GM21526 (cell line): ENCODE results near the gene SLC39A3.

ENCODE experiments used
- ATAC-seq: cut with Tn5 transposase; IDR thresholded peaks from one replicate; pipeline ENCODE4 v1.9.1; 2021; ENCODE audit warnings: moderate library complexity; ENCODE audit not compliant: unreplicated experiment, low FRiP score

Gene SLC39A3

GRCh38 chr19:2711172-2711874 lies 28.5 kb downstream of the SLC39A3 start:
- no peak for ATAC-seq

DNA sequence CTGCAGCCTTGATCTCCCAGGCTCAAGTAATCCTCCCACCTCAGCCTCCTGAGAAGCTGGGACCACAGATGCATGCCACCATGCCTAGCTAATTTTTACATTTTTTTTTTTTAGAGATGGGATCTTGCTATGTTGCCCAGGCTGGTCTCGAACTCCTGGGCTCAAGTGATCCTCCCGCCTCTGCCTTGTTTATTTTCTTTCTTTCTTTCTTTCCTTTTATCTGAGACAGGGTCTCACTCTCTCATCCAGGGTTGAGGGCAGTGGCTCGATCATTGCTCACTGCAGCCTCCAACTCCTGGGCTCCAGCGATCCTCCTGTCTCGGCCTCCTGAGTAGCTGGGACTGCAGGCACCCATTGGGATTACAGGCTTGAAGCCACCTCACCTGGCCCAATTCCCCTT lies 33.6 kb downstream of the SLC39A3 start:
- ATAC-seq = no peak

DNA sequence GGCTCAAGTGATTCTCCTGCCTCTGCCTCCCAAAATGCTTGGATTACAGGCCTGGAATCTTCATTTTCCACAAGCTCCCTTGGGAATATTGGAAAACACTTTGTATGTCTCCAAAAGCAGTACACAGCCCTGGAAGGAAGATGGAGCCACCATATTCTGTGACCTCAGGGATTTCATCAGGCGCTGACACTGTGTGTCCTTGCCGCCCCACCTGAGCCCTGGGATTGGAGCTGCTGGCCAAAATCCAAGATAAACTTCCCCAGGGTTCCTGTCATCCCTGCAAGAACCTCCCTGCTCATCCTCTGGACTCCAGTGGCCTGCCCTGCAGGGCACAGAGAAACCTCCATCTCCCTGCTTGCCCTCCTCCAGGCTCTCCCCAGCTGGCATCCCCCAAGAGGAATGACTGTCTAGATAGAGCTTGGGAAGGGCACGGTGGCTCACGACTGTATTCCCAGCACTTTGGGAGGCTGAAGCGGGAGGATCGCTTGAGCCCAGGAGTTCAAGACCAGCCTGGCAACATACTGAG lies 36.1 kb downstream of the SLC39A3 start:
- ATAC-seq = no peak

DNA sequence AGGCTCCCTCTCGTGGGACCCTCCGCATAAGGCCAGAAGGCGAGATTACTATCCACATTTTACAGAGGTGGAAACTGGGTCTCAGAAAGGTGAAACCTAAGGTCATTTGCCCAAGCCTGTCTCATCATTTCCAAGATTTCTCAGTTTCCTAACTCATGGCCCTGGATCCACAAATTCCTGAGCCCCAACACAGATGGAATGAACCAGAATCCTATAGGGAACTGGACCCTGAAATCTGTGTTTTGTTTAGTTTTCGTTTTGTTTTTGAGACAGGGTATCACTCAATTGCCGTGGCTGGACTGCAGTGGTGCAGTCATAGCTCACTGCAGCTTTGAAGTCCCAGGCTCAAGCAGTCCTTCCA lies 36.8 kb downstream of the SLC39A3 start:
- no peak for ATAC-seq

DNA sequence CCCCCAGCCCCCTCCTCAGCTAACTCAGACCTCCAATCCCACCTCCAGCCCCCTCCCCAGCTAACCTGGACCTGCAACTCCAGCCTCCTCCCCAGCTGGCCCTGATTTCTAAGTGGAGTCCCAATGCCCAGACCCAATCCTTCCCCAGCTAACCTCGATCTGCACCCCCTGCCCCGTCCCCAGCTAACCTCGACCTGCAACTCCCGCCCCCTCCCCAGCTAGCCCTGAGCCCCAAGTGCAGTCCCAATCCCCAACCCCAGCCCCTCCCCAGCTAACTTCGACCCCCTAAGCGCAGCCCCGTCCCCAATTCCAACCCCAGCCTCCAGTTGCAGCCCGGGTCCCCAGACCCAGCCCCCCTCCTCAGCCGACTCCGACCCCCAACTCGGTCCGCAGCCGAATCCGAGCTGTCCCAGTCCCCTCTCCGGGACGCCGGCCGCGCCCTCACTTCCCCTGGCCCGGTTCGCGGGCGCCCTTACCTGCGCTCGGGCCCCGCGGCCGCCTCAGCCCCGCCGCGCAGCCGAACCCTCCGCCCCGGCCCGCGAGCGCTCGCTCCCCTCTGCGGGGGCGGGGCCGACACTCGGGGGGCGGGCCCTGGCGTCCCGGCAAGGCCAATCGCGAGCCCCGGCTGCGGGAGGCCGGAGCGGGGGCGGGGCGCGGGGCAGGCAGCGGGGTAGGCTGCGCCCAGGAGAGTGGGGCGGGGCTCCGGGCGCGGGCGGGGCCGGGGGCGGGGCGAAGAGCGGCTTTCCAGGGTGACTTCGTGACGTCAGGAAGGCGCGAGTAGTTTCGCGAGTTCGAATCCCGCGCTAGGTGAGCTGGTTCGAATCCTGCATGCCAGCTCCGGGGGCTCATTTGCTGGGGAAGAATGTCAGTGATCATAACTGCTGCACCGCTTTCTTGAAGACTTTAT lies 37.4 kb downstream of the SLC39A3 start, which contains the start of gene GNG7:
GNG7 (minus strand) TSS at position 525 of the 907 bp plus-strand sequence. CDS start 182,006 bp downstream, outside the sequence.
- peak; percentile 62 for ATAC-seq

DNA sequence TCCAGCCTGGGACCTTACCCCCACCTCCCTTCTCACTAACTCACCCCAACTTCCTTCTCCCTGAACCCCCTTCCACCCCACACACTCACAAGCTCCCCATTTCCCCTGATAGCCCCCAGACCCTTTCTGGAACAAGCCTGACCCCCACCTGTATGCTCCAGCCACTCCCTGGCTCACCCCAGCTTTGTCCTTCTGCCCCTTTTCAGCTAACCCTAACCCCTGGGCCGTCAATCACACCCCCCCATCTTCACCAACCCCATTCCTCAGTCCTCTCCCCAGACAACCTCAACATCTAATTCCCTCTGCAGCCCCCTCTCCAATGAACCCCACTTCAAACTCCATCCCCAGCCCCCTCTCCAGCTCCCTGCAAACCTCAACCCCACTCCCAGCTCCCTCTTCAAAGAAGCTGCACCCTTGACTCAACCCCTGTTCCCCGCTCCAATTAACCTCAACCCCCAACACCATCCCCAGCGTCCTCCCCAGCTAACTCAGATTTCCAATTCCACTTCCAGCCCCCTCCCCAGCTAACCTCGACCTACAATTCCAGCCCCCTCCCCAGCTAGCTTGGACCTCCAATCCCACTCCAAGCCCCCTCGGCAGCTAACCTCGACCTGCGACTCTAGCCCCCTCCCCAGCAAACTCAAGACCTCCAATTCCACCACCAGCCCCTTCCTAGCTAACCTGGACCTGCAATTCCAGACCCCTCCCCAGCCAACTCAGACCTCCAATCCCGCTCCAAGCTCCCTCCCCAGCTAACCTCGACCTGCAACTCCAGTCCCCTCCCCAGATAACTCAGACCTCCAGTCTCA lies 38.3 kb downstream of the SLC39A3 start:
- ATAC-seq = no peak

GRCh38 chr19:2700660-2701360 lies 39.0 kb downstream of the SLC39A3 start:
- ATAC-seq = no peak

DNA sequence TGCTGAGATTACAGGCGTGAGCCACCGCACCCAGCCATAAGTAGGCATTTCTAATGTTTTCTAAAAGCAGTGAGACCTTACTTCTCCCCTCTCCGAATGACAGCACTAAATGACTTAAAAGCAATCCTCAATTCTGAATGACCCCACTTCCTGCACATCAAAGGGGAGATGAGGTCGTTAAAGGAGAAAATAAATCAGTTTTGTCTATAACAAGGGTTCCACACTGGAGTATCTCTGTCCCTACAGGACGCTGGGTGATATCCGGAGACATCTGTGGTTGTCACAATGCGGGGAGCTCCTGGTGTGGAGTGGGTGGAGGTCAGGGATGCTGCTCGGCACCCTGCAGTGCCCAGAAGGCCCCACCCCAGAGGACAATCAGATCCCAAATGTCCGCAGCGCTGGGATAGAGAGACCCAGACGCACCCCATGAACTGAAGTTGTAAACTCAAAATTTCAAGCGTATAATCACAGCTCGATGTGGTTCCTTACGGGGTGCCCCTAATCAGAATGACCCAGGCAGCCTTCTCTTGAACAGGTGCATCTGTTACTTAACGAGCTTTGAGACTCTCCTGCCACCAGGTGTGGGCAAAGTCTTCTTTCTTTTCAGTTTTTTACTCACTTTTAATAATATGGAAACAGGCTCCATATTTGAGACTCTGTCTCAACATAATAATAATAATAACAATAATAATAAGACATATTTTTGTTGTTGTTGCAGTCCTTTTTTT lies 40.2 kb downstream of the SLC39A3 start:
- no peak for ATAC-seq

GRCh38 chr19:2694196-2694595 lies 45.6 kb downstream of the SLC39A3 start:
- no peak for ATAC-seq

DNA sequence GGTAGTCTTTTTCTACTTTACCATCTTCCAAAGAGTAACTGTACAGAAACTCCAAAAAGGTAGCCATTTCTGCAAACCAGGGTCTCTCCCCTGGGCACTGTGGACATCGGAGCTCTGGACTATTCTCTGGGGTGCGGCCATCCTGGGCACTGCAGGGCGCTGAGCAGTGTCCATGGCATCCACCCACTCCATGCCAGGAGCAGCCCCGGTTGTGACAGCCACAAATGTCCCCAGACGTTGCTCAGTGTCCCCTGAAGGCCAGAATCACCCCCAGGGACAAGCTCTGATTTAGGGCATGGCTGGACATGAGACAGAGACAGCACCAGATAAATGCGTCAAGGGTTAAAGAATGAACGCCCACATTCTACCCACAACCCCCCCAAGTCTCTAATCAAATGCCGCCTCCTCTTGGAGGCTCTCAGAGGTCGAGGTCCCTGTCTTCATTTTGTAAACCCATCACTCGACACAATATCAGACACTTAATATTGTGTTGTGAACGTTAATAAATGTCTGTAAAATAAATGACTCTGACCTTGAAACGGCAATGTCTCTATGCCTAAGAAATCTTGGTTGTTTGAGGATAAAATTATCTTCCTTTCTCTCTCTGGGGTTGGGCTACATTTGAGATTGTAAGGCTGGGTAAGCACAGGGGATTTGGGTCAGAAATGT lies 46.2 kb downstream of the SLC39A3 start:
- no peak for ATAC-seq

GRCh38 chr19:2691951-2692350 lies 47.9 kb downstream of the SLC39A3 start:
- no peak for ATAC-seq

DNA sequence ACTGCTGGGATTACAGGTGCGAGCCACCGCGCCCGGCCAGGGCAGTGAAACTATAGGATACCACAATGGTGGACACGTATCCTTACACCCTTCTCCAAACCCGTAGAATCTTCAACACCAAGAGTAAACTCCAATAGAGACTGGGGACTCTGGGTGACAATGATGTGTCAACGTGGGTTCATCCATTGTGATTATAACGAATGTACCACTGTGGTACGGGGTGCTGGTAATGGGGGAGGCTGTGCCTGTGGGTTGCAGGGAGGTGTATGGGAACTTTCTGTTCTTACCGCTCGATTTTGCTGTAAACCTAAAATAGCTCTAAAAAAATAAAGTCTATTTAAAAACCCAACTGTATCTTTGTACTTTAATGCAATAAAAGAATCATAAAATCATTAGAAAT lies 49.0 kb downstream of the SLC39A3 start:
- no peak for ATAC-seq

DNA sequence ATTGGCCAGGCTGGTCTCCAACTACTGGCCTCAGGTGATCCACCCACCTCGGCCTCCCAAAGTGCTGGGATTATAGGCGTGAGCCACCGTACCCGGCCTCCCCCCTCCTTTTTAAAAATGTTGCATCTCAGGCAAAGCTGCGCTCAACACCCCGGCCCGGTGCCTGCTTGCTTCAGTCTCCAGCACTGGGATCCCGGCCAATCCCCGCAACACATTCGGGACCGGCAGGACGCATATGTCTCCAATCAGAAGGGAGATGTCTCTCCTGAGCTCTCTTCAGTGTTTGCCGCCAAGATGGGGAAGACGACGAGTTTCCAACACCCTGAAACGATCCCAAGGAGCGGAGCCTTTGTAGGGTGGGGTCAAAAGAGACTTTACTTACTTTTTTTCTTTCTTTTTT lies 53.5 kb downstream of the SLC39A3 start:
- ATAC-seq = no peak

DNA sequence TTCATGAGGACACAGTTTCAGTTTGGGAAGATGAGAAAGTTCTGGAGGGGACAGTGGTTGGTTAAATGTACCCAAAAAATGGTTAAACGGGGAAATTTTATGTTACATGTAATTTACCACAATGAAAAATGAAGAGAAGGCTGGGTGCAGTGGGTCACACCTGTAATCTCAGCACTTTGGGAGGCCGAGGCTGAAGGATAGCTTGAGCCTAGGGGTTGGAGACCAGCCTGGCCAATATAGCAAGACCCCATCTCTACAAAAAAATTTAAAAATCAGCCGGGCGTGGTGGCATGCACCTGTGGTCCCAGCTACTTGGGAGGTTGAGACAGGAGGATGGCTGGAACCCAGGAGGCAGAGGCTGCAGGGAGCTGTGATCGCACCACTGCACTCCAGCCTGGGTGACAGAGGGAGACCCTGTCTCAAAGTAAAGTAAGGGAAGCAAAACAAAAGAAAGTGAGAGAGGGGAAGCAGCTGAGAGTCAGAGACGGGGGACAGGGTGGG lies 54.6 kb downstream of the SLC39A3 start:
- no peak for ATAC-seq

- ATAC-seq = no peak
Observed at GRCh38 chr19:2683430-2684003, 56.3 kb downstream of the SLC39A3 start.
